Raji (cell line): Measurements from ENCODE around the gene RAPGEF1.

Experiments
- POLR2A ChIP-seq: IDR thresholded peaks from 2 replicates; pipeline ENCODE4 v1.6.1; 2011; ENCODE audit warnings: low read depth, low read length, control low read depth; ENCODE audit not compliant: insufficient read depth

RAPGEF1 gene

DNA sequence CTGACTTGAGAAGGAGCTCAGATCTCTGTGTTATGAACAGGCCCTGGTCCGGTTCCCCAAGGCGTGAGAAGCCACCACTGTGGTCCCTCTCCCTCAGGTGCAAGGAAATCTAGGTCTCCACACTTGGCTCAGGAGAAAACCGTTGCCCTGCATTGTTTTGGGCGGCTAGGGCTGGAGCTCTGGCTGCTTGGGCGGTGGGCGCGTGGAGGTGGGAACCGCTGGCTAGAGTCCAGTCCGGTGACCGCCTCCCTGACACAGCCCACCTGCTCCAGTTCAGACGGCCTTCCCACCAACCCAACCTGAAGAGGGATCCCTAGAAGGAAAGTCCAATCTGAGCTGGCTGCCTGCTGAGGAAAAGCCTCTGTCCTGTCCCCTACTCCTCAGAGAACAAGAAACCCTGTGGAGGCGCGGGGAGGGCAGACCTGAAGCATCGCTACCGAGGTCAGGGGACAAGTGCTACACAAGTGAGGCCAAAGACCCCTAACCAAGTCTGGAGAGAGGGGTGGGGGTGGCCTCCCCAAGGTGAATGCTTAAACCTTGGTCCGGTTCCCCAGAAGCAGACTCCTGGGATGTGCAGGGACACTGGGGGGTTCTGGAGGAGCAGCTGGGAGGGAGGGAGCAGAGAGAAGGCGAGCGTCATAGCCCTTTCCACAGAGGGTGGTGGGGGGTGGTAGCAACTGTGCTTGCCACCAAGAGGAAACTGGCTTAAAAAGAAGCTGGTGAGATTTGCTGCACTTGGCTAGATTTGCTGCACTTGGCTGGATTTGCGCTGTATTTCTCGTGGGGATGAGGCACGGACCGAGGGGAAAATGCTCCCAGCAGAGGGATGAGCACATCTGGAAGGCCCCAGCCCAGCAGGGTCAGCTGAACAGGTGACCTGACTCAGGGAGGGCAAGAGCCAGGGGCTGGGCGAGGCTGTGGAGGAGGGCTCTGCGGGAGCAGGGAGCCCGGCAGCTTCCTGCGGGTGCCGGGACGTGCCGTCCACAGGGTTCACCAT is 65.2 kb downstream of the RAPGEF1 start:
- no peak for TF ChIP-seq POLR2A

DNA sequence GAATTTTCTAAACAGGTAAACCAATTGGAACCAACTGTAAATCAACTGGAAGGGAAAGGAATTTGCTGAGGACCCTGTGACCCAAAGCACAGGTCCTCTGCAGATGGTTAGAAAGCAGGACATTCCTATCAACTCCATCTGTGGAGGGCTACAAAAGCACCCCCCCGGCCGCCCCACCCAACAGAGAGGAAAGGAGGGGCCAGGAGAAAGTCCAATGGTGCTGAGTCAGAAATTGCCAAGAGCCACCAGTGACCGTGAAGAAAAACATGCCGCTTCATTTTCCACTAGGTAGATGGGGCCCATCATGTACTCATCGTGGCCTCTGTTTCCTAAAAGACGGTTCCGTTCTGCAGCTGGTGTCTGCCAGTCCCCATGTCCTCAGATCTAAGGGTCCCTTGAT is 66.3 kb downstream of the RAPGEF1 start:
- no peak for TF ChIP-seq POLR2A

DNA sequence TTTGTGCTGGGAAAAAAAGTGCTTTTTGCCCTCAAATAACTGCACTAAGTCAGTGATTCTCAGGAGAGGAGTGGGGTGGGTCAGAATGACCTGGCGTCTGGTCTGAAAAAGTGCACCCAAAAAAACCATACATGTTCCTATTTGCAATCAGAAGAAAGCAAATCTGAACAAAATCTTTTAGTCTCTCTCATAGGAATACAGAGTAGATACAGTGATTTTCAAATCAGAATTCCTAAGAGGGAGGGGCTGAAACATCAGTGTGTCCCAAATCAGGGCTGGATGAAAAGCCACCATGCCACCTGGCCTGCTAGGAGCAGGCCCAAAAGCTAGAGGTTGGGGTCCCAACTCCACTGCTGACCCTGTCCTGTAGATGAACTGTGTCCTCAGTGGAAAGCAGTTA is 66.8 kb downstream of the RAPGEF1 start:
- TF ChIP-seq POLR2A, result no peak

GRCh38 chr9:131672451-131672850 is 67.4 kb downstream of the RAPGEF1 start:
- TF ChIP-seq POLR2A, result no peak

GRCh38 chr9:131671133-131671520 is 68.7 kb downstream of the RAPGEF1 start:
- no peak for TF ChIP-seq POLR2A

DNA sequence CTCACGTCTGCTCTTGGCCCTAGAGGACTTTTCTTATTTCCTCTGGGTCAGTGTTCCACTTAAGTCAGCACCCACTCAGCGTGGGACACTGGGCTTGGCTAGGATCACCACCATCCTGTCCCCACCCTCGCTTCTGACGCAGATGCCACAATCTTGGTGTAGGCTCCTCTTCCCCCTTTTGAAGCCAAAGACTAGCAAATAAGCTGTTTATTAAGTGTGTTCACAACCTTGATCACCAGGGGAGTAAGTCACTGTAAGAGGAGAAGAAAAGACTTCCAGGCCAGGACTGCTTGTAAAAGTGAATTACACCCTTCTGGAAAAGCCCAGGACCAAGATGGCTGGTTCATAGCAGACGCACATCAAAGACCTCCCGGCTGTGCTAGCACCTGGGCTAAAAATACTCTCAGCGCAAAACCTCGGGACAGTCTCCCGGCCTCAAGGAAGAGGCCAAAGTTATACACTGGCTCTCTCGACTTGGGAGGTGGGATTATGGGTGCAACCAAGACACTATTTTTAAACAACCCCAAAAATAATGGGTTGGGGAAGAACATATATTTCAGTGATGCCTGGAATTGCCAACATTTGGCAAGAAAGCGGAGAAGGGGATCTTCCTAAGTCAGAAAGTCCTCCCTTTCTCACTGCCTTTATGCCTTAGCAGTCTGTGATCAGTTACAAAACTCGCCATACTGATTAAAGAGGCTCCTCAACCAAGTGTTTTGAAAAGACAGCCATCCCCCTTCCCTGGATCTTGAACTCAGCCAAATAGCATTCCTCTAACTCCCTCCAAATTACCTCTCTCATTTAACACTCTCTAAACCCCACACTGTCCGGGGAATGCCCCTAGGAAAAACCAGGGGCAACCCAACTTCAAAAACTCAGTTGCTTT is 69.4 kb downstream of the RAPGEF1 start:
- TF ChIP-seq POLR2A, result no peak

DNA sequence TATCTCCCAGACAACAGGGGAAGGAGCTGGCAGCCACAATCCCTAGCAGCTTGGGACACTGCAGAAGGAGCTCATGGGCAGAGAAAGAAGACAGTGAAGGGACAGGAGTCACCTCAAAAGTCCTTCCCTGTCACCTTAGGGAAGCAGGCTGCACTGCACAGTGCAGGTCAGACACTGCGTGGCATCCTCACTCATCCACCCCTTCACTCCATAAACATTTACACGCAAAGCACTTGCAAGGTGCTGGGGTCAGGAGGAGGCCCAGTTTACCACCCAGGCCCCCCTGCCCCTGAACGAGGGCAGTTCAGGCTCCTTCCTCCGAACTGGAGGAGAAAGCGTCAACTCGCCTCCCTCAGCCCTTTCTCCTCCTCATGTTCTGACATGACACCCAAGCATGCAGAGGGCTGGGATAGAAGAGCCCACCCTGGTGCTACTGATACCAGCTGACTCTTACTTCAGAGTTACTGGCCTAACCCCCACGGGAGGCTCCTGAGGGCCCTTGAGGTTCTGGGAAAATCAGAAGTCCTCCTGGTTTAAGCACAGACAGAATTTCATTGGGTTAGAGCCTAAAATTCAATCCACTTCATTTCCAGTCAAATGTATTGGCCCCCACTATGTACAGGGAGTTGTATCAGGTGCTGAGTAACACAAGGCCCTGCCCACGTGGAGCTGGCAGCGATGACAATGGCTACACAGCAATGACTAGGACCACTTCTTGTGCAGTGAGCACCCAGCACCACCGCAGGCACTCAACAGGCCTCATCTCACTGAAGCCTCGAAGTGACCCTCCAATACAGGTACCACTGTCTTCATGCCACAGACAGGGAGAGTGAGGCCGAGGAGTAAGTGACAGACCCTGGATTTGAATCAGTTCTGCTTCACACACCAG is 70.4 kb downstream of the RAPGEF1 start:
- no peak for TF ChIP-seq POLR2A

DNA sequence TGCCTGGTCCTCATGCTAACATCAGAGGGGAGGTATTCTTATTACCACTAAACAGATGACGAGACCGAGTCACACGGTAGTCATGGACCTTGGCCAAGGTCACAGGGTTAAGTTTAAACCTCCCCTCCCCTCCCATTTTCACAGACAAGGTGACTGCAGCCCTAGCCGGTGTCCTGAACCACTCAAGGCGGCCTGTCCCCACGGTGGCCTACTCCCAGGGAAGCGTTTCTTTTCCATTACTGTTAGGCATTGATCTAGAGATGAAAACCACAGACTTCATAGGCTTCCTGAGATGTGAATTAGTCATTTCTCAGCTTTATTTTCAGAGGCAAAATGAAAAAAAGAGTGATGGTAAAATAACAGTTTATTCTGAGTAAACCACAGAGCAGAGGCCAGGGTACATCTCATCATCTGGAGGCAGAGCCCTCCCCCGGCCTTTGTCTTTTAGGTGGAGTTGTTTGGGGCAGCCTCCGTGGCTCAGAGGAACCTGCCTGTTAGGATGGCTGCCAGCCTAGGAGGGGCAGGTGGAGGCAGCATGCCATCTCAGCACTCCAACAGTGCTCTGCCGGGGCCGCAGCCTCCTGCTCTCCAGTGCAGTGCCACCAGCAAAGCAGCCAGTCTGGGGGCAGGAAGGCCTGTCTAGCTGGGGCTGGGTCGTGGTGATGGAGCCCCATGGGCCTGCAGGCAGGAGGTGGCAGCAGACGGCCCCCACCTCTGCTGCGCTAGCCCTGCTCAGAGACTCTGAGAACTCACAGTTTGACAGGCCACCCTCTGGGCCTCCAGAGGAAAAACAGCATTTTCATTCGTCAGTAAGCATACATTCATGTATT is 71.2 kb downstream of the RAPGEF1 start:
- no peak for TF ChIP-seq POLR2A

DNA sequence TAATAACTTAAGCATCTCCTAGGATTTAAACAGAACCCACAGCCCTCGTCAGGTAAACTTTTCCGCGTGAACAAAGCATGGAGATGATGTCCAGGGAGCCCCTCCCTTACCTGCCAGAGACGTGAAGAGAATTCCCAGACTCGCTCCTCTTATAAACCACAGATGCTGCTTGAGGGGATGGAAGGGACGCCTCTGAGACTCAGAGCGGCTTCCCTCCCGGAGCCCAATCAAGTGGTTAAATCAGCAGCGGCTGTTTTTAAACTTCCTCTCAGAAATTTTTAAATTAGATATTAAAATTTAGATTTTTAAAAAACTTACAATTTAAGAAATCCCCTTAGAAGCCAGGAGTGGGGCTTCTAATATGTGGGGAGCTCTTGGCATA is 71.8 kb downstream of the RAPGEF1 start:
- TF ChIP-seq POLR2A, result no peak

DNA sequence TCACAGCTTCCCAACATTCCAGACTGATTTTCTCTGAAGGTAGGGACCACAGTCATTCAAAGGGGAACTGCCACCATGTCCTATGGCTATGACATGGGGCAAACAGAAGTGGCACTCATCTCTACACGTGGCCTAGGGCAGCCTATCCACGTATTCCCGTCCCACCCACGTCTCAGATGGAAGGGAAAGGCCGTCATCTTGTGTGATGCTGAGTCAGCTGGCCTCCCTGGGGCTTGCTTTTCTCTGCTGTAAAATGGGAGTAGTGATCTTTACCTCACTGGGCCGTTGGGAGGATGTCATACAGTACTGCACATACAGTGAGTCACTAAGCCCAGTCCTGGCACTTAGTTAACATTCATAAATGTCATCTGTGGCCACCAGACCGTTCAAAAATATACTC is 72.3 kb downstream of the RAPGEF1 start:
- TF ChIP-seq POLR2A, result no peak

GRCh38 chr9:131666774-131667173 is 73.1 kb downstream of the RAPGEF1 start:
- no peak for TF ChIP-seq POLR2A

DNA sequence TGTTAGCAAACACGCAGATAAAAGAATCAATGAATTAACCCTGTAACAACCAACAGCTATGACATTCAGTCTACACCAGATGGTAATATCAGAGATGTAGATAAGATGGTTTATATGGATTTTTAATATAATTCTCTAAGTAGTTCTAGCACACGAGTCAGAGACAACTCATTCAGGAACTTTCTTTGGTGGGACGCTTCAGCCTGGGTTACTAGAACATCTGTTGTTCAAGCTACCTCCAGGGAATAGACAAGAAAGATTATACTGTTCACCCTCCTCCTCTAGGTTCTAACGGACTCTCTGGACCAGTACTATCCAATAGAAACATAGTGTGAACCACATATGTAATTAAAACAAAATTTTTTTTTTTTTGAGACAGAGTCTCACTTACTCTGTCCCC is 73.8 kb downstream of the RAPGEF1 start:
- TF ChIP-seq POLR2A, result no peak

DNA sequence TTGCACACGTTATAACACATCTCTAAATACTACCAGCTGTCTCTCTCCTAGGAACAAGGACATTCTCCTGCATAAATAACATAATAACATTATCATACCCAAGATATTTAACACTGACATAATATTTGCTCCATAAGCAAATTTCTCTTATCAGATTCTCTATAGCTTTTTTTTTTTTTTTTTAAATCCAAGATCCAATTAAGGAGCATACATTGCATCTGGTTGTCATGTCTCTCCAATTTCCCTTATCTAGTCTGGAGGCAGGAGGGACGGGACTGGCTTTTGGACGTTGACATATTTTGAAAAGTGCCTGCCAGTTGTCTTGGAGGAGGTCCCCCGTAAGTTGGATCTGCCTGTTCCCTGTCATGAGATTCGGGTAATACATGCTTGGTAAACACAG is 76.6 kb downstream of the RAPGEF1 start:
- TF ChIP-seq POLR2A, result no peak

GRCh38 chr9:131661568-131662288 is 78.1 kb downstream of the RAPGEF1 start:
- no peak for TF ChIP-seq POLR2A
